WTC11 (cell line): Measurements from ENCODE around the gene AMBRA1. TPM values are rescaled to one million over a fixed set of nuclear protein-coding genes. Genes with fewer than 3 reads are reported as not detected.

ENCODE experiments used
- ATAC-seq: fragments of 200-7000 bp; cut with Tn5 transposase; 2 replicates; pipeline ENCODE4 v1.10.0; 2021; ENCODE audit warnings: mild to moderate bottlenecking, moderate library complexity
- CTCF ChIA-PET: fragments of 300-600 bp; sonication (Branson Sonifier 250); formaldehyde crosslinking; loops from one replicate; lab custom pipeline; 2021; ENCODE audit warnings: antibody characterized with exemption; lab: Charles Lee
- POLR2A ChIA-PET: fragments of 350-600 bp; sonication (Branson Sonifier 250); formaldehyde crosslinking; loops from one replicate; lab custom pipeline; 2021; ENCODE audit warnings: antibody characterized with exemption; lab: Charles Lee
- DNase-seq: peaks from one replicate; pipeline ENCODE4 v3.0.0; 2021; ENCODE audit warnings: low spot score
- H3K27ac Mint-ChIP-seq: 2 replicates; pipeline ENCODE4 v1.8.0; 2021; ENCODE audit warnings: mixed read lengths
- H3K27me3 Mint-ChIP-seq: 2 replicates; pipeline ENCODE4 v1.8.0; 2021; ENCODE audit warnings: low read depth, mild to moderate bottlenecking, moderate library complexity, mixed read lengths
- H3K36me3 Mint-ChIP-seq: 2 replicates; pipeline ENCODE4 v1.8.0; 2021; ENCODE audit warnings: mixed read lengths
- H3K4me1 Mint-ChIP-seq: 2 replicates; pipeline ENCODE4 v1.8.0; 2022; ENCODE audit warnings: mixed read lengths
- H3K4me3 Mint-ChIP-seq: 2 replicates; pipeline ENCODE4 v1.8.0; 2021; ENCODE audit warnings: mild to moderate bottlenecking, moderate library complexity, mixed read lengths
- H3K9me3 Mint-ChIP-seq: 2 replicates; pipeline ENCODE4 v1.8.0; 2021; ENCODE audit warnings: mixed read lengths
- CBFB ChIP-seq: sonication (generic); formaldehyde crosslinking; IDR thresholded peaks from 2 replicates; pipeline ENCODE4 v1.8.1; 2022; ENCODE audit warnings: mild to moderate bottlenecking, low read depth, missing genetic modification reagents
- E2F5 ChIP-seq: sonication (generic); formaldehyde crosslinking; IDR thresholded peaks from 2 replicates; pipeline ENCODE4 v1.8.1; 2022; ENCODE audit warnings: mild to moderate bottlenecking, moderate library complexity, missing genetic modification reagents
- FOXK1 ChIP-seq: sonication (generic); formaldehyde crosslinking; IDR thresholded peaks from 2 replicates; pipeline ENCODE4 v1.8.0; 2022; ENCODE audit warnings: mild to moderate bottlenecking, moderate library complexity, missing genetic modification reagents
- JAZF1 ChIP-seq: fragments of 250-450 bp; sonication (Bioruptor Pico); IDR thresholded peaks from 2 replicates; pipeline ENCODE4 v1.9.0; 2021; ENCODE audit warnings: moderate library complexity, mild to moderate bottlenecking, inconsistent platforms
- MXD4 ChIP-seq: fragments of 250-450 bp; sonication (Bioruptor Pico); IDR thresholded peaks from 2 replicates; pipeline ENCODE4 v1.8.0; 2021; ENCODE audit warnings: mild to moderate bottlenecking, moderate library complexity, borderline replicate concordance
- OVOL2 ChIP-seq: fragments of 250-450 bp; sonication (Bioruptor Pico); IDR thresholded peaks from 2 replicates; pipeline ENCODE4 v1.9.0; 2021; ENCODE audit warnings: mild to moderate bottlenecking, borderline replicate concordance
- SMAD4 ChIP-seq: sonication (generic); formaldehyde crosslinking; IDR thresholded peaks from 2 replicates; pipeline ENCODE4 v1.8.0; 2022; ENCODE audit warnings: mild to moderate bottlenecking, missing genetic modification reagents
- TEAD1 ChIP-seq: sonication (generic); formaldehyde crosslinking; IDR thresholded peaks from 2 replicates; pipeline ENCODE4 v1.8.0; 2022; ENCODE audit warnings: mild to moderate bottlenecking, missing genetic modification reagents
- TP53 ChIP-seq: sonication (generic); formaldehyde crosslinking; IDR thresholded peaks from 2 replicates; pipeline ENCODE4 v1.8.1; 2023; ENCODE audit warnings: mild to moderate bottlenecking, missing genetic modification reagents
- ZBTB21 ChIP-seq: sonication (generic); formaldehyde crosslinking; IDR thresholded peaks from 2 replicates; pipeline ENCODE4 v1.8.1; 2023; ENCODE audit warnings: mild to moderate bottlenecking, missing genetic modification reagents, borderline replicate concordance
- ZNF317 ChIP-seq: sonication (generic); formaldehyde crosslinking; IDR thresholded peaks from 2 replicates; pipeline ENCODE4 v1.8.1; 2023; ENCODE audit warnings: low read depth, mild to moderate bottlenecking, moderate library complexity, missing genetic modification reagents, borderline replicate concordance
- ZNF512 ChIP-seq: sonication (generic); formaldehyde crosslinking; IDR thresholded peaks from 2 replicates; pipeline ENCODE4 v1.8.1; 2022; ENCODE audit warnings: missing genetic modification reagents, borderline replicate concordance
- total RNA-seq: library from RNA; stranded (reverse); gene quantifications from 3 replicates; pipeline ENCODE4 v1.2.3, GENCODE V29; 2021
- TF ChIP-seq, protein P1 (sequence below): sonication (generic); formaldehyde crosslinking; IDR thresholded peaks from 2 replicates; pipeline ENCODE4 v1.8.0; 2022; ENCODE audit warnings: mild to moderate bottlenecking, missing genetic modification reagents
- TF ChIP-seq, protein P2 (sequence below): sonication (generic); formaldehyde crosslinking; IDR thresholded peaks from 2 replicates; pipeline ENCODE4 v1.8.1; 2023; ENCODE audit warnings: mild to moderate bottlenecking, missing genetic modification reagents
- TF ChIP-seq, protein P3 (sequence below): sonication (generic); formaldehyde crosslinking; conservative IDR thresholded peaks from 2 replicates; pipeline ENCODE4 v1.8.1; 2022; ENCODE audit warnings: mild to moderate bottlenecking, missing genetic modification reagents
- TF ChIP-seq, protein P4 (sequence below): fragments of 250-450 bp; sonication (Bioruptor Pico); IDR thresholded peaks from 2 replicates; pipeline ENCODE4 v2.1.2; 2022; ENCODE audit warnings: mild to moderate bottlenecking, moderate library complexity
- TF ChIP-seq, protein P5 (sequence below): fragments of 250-450 bp; sonication (Bioruptor Pico); IDR thresholded peaks from 2 replicates; pipeline ENCODE4 v1.9.0; 2021; ENCODE audit warnings: mild to moderate bottlenecking, borderline replicate concordance

The AMBRA1 gene
- total RNA-seq, 1 experiment from 2014 or later = 35.0 TPM

GRCh38 chr11:46612326-46612725 is 18.5 kb upstream of the AMBRA1 start (continued):
- no peak for TF ChIP-seq ZNF512 (CRISPR knock-in tag)

DNA sequence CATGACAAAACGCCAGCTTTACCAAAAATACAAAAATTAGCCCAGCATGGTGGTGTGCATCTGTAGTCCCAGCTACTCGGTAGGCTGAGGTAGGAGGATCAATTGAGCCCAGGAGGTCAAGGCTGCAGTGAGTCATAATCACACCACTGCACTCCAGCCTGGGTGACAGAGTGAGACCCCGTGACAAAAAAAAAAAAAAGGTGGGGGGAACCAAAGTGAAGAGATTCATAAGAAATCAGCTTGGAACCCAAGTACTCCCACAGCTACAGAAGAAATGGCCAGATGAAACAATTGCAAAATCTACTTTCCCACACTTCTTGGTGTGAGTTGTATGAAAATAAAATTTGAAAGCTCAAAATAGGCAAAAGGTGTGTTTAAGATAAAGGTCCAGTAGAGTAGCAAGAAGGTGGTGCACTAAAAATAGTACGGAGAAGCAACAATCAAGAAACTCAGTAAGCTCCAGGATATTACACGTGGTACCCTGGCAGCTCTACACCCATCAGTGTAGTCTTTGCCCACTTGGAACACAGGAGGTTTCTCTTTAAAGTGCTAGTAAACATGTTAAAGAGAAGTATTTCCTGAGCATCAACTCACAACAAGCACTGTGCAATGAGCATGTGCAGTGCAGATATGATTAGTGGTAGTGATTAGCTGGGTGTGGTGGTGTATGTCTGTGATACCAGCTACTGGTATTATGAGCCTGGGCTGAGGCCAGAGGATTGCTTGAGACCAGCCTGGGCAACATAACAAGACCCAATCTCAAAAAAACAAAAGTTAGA is 17.9 kb upstream of the AMBRA1 start:
- H3K27ac Mint-ChIP-seq = no peak overlapping the region
- TF ChIP-seq MXD4 (CRISPR knock-in tag) = no peak
- no peak for TF ChIP-seq ZNF317 (CRISPR knock-in tag)
- TF ChIP-seq ZBTB21 (CRISPR knock-in tag) = no peak
- no peak for TF ChIP-seq TEAD1 (CRISPR knock-in tag)
- TF ChIP-seq, protein P1, sequence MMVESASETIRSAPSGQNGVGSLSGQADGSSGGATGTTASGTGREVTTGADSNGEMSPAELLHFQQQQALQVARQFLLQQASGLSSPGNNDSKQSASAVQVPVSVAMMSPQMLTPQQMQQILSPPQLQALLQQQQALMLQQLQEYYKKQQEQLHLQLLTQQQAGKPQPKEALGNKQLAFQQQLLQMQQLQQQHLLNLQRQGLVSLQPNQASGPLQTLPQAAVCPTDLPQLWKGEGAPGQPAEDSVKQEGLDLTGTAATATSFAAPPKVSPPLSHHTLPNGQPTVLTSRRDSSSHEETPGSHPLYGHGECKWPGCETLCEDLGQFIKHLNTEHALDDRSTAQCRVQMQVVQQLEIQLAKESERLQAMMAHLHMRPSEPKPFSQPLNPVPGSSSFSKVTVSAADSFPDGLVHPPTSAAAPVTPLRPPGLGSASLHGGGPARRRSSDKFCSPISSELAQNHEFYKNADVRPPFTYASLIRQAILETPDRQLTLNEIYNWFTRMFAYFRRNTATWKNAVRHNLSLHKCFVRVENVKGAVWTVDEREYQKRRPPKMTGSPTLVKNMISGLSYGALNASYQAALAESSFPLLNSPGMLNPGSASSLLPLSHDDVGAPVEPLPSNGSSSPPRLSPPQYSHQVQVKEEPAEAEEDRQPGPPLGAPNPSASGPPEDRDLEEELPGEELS = no peak
- TF ChIP-seq FOXK1 = no peak
- POLR2A ChIA-PET = no interaction called here
- DNase-seq = no peak
- ATAC-seq = no peak
- no peaks in the 10 kb centered on the region for H3K9me3 Mint-ChIP-seq
- no peaks in the 10 kb centered on the region for H3K27me3 Mint-ChIP-seq
- H3K36me3 Mint-ChIP-seq = no peaks in the 10 kb centered on the region
- no peak overlapping the region for H3K4me3 Mint-ChIP-seq
- peaks cover 11% of the 10 kb centered on the region for H3K4me1 Mint-ChIP-seq
- CTCF ChIA-PET = interaction anchor here (0.9 to 1.9 kb wide), 5 partner anchors 17 to 220 kb away, joined by 3 to 6 read pairs (median 5); partner anchors contain the start of genes AMBRA1 and CHRM4

DNA sequence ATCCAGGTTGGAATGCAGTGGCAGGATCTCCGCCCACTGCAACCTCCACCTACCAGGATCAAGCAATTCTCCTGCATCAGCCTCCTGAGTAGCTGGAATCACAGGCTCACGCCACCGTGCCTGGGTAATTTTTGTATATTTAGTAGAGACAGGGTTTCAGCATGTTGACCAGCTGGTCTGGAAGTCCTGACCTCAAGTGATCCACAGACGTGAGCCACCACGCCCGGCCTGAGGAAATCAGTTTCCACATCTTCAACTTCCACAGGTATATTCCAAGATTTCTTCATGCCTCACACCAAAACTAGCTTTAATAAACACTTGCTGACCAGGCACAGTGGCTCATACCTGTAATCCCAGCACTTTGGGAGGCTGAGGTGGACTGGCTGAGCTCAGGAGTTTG is 15.6 kb upstream of the AMBRA1 start:
- H3K4me3 Mint-ChIP-seq = no peak overlapping the region
- H3K27ac Mint-ChIP-seq = no peak overlapping the region; the same call in 1 of the 2 replicates
- H3K9me3 Mint-ChIP-seq = no peaks in the 10 kb centered on the region
- no peaks in the 10 kb centered on the region for H3K4me1 Mint-ChIP-seq
- POLR2A ChIA-PET = no interaction called here
- no peaks in the 10 kb centered on the region for H3K27me3 Mint-ChIP-seq
- ATAC-seq (no peak), DNase-seq (no peak)
- no peaks in the 10 kb centered on the region for H3K36me3 Mint-ChIP-seq
- CTCF ChIA-PET = interaction anchor here (0.6 kb wide), 1 partner anchor 10 kb away, joined by 3 read pairs; no protein-coding TSS in a partner anchor
- TF ChIP-seq, protein P2, sequence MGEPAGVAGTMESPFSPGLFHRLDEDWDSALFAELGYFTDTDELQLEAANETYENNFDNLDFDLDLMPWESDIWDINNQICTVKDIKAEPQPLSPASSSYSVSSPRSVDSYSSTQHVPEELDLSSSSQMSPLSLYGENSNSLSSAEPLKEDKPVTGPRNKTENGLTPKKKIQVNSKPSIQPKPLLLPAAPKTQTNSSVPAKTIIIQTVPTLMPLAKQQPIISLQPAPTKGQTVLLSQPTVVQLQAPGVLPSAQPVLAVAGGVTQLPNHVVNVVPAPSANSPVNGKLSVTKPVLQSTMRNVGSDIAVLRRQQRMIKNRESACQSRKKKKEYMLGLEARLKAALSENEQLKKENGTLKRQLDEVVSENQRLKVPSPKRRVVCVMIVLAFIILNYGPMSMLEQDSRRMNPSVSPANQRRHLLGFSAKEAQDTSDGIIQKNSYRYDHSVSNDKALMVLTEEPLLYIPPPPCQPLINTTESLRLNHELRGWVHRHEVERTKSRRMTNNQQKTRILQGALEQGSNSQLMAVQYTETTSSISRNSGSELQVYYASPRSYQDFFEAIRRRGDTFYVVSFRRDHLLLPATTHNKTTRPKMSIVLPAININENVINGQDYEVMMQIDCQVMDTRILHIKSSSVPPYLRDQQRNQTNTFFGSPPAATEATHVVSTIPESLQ (CRISPR knock-in tag) = no peak
- TF ChIP-seq, protein P3, sequence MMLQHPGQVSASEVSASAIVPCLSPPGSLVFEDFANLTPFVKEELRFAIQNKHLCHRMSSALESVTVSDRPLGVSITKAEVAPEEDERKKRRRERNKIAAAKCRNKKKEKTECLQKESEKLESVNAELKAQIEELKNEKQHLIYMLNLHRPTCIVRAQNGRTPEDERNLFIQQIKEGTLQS (CRISPR knock-in tag) = no peak
- TF ChIP-seq JAZF1 (CRISPR knock-in tag) (no peak), TP53 (no peak), SMAD4 (CRISPR knock-in tag) (no peak), CBFB (CRISPR knock-in tag) (no peak), E2F5 (no peak), TEAD1 (CRISPR knock-in tag) (no peak), OVOL2 (CRISPR knock-in tag) (no peak)
- TF ChIP-seq, protein P4, sequence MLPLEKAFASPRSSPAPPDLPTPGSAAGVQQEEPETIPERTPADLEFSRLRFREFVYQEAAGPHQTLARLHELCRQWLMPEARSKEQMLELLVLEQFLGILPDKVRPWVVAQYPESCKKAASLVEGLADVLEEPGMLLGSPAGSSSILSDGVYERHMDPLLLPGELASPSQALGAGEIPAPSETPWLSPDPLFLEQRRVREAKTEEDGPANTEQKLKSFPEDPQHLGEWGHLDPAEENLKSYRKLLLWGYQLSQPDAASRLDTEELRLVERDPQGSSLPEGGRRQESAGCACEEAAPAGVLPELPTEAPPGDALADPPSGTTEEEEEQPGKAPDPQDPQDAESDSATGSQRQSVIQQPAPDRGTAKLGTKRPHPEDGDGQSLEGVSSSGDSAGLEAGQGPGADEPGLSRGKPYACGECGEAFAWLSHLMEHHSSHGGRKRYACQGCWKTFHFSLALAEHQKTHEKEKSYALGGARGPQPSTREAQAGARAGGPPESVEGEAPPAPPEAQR (CRISPR knock-in tag) = no peak
- TF ChIP-seq, protein P5, sequence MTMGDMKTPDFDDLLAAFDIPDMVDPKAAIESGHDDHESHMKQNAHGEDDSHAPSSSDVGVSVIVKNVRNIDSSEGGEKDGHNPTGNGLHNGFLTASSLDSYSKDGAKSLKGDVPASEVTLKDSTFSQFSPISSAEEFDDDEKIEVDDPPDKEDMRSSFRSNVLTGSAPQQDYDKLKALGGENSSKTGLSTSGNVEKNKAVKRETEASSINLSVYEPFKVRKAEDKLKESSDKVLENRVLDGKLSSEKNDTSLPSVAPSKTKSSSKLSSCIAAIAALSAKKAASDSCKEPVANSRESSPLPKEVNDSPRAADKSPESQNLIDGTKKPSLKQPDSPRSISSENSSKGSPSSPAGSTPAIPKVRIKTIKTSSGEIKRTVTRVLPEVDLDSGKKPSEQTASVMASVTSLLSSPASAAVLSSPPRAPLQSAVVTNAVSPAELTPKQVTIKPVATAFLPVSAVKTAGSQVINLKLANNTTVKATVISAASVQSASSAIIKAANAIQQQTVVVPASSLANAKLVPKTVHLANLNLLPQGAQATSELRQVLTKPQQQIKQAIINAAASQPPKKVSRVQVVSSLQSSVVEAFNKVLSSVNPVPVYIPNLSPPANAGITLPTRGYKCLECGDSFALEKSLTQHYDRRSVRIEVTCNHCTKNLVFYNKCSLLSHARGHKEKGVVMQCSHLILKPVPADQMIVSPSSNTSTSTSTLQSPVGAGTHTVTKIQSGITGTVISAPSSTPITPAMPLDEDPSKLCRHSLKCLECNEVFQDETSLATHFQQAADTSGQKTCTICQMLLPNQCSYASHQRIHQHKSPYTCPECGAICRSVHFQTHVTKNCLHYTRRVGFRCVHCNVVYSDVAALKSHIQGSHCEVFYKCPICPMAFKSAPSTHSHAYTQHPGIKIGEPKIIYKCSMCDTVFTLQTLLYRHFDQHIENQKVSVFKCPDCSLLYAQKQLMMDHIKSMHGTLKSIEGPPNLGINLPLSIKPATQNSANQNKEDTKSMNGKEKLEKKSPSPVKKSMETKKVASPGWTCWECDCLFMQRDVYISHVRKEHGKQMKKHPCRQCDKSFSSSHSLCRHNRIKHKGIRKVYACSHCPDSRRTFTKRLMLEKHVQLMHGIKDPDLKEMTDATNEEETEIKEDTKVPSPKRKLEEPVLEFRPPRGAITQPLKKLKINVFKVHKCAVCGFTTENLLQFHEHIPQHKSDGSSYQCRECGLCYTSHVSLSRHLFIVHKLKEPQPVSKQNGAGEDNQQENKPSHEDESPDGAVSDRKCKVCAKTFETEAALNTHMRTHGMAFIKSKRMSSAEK (CRISPR knock-in tag) = no peak
